AG09309 (cell line): ENCODE data around the gene DNAI1.

Source experiments
- DNase-seq: peaks from one replicate; pipeline ENCODE4 v3.0.0-alpha.2; 2010; ENCODE audit warnings: low read depth
- H3K4me3 ChIP-seq: 2 replicates; pipeline ENCODE4 v1.5.1; 2011; ENCODE audit warnings: mild to moderate bottlenecking, low read depth, low read length, moderate library complexity; ENCODE audit not compliant: control insufficient read depth
- CTCF ChIP-seq: IDR thresholded peaks from 2 replicates; pipeline ENCODE4 v1.5.1; 2011; ENCODE audit warnings: mild to moderate bottlenecking, low read depth, low read length, inconsistent platforms; ENCODE audit not compliant: insufficient read depth, control insufficient read depth; ENCODE audit errors: missing control alignments

Gene DNAI1

GRCh38 chr9:34508951-34509350, 50.3 kb downstream of the DNAI1 start:
- DNase-seq = no peak
- H3K4me3 ChIP-seq = no peak overlapping the region
- TF ChIP-seq CTCF = no peak

DNA sequence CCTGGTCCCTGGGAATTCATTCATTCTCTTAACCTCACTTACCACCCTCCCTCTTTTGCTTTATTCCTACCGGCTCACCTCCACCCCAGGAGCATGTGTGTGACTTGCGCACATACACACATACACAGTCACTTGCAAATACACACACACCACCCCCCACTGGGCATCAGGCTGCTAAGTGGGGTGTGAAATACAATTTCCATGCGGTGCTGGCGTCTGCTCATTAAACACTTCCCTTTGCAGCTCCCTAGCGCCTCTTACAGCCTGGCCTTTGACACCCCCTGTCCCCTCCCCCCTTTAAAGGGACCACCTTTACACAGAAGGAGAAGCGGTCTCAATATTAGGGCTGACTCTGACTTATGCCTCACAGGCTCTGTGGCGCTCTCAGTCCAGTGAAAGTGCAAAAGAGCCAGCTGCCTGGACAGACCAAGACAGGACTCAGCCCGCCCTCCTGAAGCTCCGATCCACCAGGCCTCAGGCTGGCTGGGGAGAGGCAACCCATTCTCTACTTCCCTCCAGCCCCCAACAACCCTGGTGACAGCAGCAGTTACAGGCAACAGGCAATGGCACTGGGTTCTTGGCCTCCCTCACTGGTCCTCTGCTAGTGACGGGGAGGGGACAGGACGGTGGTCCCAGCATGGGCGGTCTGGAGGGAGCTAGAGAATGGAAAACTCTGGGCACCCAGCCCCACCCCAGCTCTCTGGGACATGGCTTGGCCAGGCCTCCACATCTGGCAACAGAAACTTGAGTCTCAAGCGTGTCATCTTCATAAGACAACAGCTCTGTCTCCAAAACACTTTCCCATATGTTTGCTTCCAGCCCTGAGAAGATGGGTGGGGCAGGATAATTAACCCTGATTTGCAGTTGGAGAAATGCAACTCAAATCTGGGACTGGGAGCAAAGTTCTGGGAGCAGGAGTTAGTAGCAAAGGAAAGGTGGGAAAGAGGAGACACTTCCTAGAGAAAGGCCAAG, 52.2 kb downstream of the DNAI1 start:
- DNase-seq = no peak
- no peak for TF ChIP-seq CTCF
- no peak overlapping the region for H3K4me3 ChIP-seq

DNA sequence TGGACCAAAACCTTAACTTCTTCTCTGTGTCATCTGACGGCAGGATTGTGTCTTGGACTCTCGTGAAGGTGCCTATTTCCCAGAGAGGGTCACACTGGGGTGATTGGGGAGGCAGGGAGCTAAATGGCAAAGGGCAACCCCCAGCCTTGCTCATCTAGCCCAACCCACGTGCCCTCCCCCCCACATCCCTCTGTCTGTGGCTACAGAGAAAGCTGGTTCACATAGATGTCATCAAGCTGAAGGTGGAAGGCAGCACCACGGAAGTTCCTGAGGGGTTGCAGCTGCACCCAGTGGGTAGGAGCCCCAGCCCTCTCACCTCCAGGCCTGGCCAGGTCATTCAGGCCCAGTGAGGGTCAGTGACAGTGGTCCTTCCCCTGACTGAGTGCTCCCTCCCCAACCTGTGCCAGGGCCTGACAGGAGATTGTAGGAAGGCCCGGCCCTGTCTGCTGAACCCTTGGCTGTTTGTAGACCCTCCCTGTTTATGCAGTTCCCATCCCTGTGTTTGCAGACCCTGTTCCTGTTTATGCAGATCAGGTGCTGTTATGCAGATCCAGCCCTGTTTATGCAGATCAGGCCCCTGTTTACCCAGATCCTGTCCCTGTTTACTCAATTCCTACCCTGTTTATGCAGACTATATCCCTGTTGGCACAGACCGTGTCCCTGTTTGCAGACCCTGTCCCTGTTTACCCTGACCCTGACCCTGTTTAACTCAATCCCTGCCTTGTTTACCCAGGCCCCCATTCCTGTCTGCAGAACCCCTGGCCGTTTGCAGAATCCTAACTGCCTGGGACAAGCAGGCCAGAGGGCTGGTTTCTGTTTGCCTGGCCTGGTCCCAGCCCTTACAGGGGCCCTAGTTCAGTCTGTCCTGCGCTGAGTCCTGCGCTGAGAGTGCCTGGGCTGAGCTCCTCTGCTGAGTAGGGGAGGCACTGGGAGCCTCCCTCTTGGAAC, 53.8 kb downstream of the DNAI1 start:
- no peak for TF ChIP-seq CTCF
- DNase-seq = no peak
- no peak overlapping the region for H3K4me3 ChIP-seq

DNA sequence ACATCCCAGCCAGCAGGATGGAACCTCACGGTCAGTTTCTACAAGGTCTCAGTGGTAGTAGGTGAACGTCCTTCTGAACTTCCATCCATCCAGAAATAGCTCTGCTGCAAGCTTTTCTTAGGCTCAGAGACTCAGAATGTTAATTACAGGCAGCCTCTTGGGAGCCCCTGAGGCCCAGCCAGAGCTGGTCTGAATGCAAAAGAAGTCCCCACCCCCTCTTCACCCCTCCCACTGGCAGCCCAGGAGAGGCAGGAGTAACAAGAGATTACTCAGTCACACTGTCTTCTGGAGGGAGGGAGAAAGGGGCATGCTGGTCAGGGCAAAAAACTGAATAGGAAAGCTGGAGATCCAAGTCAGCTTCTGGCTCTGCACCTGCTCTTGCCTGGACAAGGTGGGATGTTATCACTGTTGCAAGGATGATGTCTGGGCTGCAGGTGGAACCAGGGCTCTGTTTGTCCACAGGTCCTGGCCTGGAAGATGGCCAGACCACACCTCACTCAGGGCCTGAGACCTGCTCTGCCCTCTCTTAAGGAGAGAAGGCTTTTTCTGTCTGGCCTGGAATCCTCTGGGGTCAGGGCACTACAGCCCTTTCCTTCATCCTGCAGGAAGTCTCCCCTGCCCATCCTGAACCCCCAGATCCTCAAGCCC, 55.1 kb downstream of the DNAI1 start:
- no peak overlapping the region for H3K4me3 ChIP-seq
- no peak for TF ChIP-seq CTCF
- no peak for DNase-seq

DNA sequence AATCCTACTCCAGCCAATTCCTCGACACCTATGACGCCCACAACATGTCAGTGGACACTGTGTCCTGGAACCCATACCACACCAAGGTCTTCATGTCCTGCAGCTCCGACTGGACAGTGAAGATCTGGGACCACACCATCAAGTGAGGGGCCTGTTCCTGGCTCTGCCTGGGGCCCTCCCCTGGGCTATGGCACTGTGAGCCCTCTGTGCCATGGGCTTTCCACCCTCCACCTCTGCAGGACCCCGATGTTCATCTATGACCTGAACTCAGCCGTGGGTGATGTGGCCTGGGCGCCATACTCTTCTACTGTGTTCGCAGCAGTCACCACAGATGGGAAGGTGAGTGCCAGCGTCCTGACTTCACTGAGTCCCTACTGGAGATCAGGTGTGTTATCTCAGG, 55.8 kb downstream of the DNAI1 start:
- no peak for TF ChIP-seq CTCF
- no peak for DNase-seq
- H3K4me3 ChIP-seq = no peak overlapping the region

GRCh38 chr9:34514816-34515215, 56.2 kb downstream of the DNAI1 start:
- no peak for TF ChIP-seq CTCF
- no peak for DNase-seq
- no peak overlapping the region for H3K4me3 ChIP-seq
